Uterus (tissue), 4 donors: ENCODE data around the gene UVRAG. TPM values are rescaled to one million over a fixed set of nuclear protein-coding genes. Genes with fewer than 3 reads are reported as not detected.

Source experiments
- DNase-seq, 2 donors: peaks; one replicate each; pipeline ENCODE4 v3.0.0-alpha.2; 2019 to 2020
- H3K27ac ChIP-seq, 2 donors: fragments of 200-600 bp; sonication (generic); 1 replicate in 1 of 2; 2 replicates in 1 of 2; pipeline ENCODE4 v1.5.1; 2016 to 2018
- H3K27me3 ChIP-seq, 2 donors: fragments of 200-600 bp; sonication (generic); one replicate each; pipeline ENCODE4 v1.5.1; 2018 to 2019; ENCODE audit warnings: control low read depth in 1 of 2
- H3K36me3 ChIP-seq, 2 donors: fragments of 200-600 bp; sonication (generic); one replicate each; pipeline ENCODE4 v1.5.1; 2019; ENCODE audit warnings: control low read depth in 1 of 2
- H3K4me1 ChIP-seq, 2 donors: fragments of 200-600 bp; sonication (generic); one replicate each; pipeline ENCODE4 v1.5.1; 2018 to 2019; ENCODE audit warnings: control low read depth in 1 of 2
- H3K4me3 ChIP-seq, 2 donors: fragments of 200-600 bp; sonication (generic); 1 replicate in 1 of 2; 2 replicates in 1 of 2; pipeline ENCODE4 v1.5.1; 2018 to 2019; ENCODE audit warnings: mild to moderate bottlenecking in 1 of 2
- H3K9me3 ChIP-seq, 2 donors: fragments of 200-600 bp; sonication (generic); one replicate each; pipeline ENCODE4 v1.5.1; 2019; ENCODE audit warnings: control low read depth in 1 of 2
- POLR2A ChIP-seq, 2 donors: fragments of 450-650 bp; IDR thresholded peaks; one replicate each; pipeline ENCODE4 v1.6.1; 2016; ENCODE audit warnings: antibody characterized with exemption in 2 of 2, mild to moderate bottlenecking in 1 of 2, moderate library complexity in 1 of 2
- intact Hi-C: fragments of 100-400 bp; cut with DNase I; formaldehyde crosslinking; loops from one replicate; pipeline ENCODE4 v1.15.1; 2023; ENCODE audit warnings: low total_unique reads
- total RNA-seq, 4 donors: library from RNA; depleted of rRNA in 3 of 4; stranded (reverse); fragments of >200 nt in 3 of 4; gene quantifications; one replicate each; pipeline versions ENCODE4 v1.1.0 to v1.2.4, GENCODE V29; 2014 to 2023
- TF ChIP-seq, protein P1 (sequence below), 4 experiments: fragments of 200-600 bp in 2 of 4; fragments of 450-650 bp in 2 of 4; sonication (generic) in 2 of 4; IDR thresholded peaks; one replicate each; pipeline ENCODE4 v1.5.1; 2016 to 2019; ENCODE audit warnings: antibody characterized with exemption in 4 of 4, mild to moderate bottlenecking in 2 of 4, moderate library complexity in 1 of 4
- donor health status: DM: yes; HTN: yes; CAD: no.

Gene UVRAG
- total RNA-seq, 4 donors from 2014 or later = 14.9 to 42.9 (median 26.4) TPM

DNA sequence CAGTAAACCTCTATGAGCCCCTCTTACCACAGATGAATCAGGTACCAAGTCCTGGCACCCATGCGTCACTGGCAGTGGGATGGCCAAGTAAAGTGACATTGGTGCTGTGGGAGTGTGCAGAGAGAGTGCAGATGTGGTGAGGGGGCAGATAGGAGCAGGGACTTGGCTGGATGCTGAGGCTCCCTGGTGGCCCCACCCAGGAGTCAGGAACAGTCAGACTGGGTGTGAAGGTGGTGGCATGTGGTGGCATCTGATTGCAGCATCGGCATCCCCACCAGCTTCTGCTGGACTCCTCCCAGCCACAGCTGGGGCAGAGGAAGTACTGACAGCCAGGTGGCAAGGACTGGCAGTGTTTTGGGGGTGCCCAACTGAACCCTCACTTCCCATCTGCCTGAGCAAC lies 35.0 kb upstream of the UVRAG start:
- intact Hi-C loops = no loop called here
- H3K27me3 ChIP-seq = no peaks in the 10 kb centered on the region
- no peaks in the 10 kb centered on the region for H3K36me3 ChIP-seq
- no peaks in the 10 kb centered on the region for H3K4me1 ChIP-seq
- no peak overlapping the region for H3K27ac ChIP-seq
- DNase-seq = no peak
- no peaks in the 10 kb centered on the region for H3K9me3 ChIP-seq
- H3K4me3 ChIP-seq = no peak overlapping the region
- TF ChIP-seq, protein P1, sequence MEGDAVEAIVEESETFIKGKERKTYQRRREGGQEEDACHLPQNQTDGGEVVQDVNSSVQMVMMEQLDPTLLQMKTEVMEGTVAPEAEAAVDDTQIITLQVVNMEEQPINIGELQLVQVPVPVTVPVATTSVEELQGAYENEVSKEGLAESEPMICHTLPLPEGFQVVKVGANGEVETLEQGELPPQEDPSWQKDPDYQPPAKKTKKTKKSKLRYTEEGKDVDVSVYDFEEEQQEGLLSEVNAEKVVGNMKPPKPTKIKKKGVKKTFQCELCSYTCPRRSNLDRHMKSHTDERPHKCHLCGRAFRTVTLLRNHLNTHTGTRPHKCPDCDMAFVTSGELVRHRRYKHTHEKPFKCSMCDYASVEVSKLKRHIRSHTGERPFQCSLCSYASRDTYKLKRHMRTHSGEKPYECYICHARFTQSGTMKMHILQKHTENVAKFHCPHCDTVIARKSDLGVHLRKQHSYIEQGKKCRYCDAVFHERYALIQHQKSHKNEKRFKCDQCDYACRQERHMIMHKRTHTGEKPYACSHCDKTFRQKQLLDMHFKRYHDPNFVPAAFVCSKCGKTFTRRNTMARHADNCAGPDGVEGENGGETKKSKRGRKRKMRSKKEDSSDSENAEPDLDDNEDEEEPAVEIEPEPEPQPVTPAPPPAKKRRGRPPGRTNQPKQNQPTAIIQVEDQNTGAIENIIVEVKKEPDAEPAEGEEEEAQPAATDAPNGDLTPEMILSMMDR (IDR thresholded peaks at IDR 0.05) = no peak
- no peak for TF ChIP-seq POLR2A (IDR thresholded peaks at IDR 0.05)

DNA sequence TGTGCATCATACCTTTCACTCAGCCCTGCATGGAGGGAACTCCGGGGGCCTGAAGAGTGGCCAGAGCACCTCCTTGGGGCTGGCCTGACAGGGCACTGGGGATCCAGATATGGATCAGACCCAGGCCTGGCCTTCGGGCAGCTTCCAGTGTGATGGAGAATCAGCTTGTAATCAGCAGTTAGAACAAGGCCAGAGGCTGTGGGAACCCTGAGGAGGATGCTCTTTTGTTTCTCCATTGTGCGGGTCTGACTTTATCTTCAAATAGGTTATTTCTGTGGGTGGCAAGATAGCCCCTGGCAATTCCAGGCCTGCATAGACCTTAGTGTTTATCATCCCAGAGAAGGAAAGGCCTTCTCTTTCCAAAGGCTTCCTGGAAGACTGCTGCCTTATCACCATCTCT lies 34.1 kb upstream of the UVRAG start:
- Histone ChIP-seq H3K27ac (no peak overlapping the region), H3K9me3 (no peaks in the 10 kb centered on the region), H3K4me1 (no peaks in the 10 kb centered on the region), H3K4me3 (no peak overlapping the region), H3K27me3 (no peaks in the 10 kb centered on the region), H3K36me3 (no peaks in the 10 kb centered on the region)
- no peak for TF ChIP-seq POLR2A (IDR thresholded peaks at IDR 0.05)
- TF ChIP-seq, protein P1 (IDR thresholded peaks at IDR 0.05) = no peak
- intact Hi-C loops = no loop called here
- DNase-seq = no peak

DNA sequence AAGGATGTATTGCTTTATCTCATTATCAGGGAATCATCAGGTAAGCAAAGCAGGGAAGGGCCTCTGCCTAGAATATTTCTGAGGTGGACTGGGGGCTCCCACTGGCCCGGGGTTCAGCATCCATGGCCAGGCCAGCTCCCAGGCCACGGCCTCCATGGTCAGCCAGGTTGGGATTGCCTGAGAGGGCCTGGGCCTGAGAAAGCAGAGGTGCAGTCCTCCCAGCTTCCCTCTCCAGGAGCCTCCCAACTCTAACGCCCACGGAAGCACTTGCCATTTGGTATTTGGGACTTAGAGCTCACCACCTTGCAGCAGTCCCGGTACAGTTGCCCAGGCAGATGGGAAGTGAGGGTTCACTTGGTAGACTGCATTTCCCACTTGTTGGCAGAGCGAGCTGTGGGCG lies 33.7 kb upstream of the UVRAG start:
- Histone ChIP-seq H3K36me3 (no peaks in the 10 kb centered on the region), H3K27me3 (no peaks in the 10 kb centered on the region), H3K9me3 (no peaks in the 10 kb centered on the region), H3K27ac (no peak overlapping the region), H3K4me3 (no peak overlapping the region), H3K4me1 (no peaks in the 10 kb centered on the region)
- intact Hi-C loops = no loop called here
- no peak for TF ChIP-seq POLR2A (IDR thresholded peaks at IDR 0.05)
- TF ChIP-seq, protein P1 (IDR thresholded peaks at IDR 0.05) = no peak
- no peak for DNase-seq

DNA sequence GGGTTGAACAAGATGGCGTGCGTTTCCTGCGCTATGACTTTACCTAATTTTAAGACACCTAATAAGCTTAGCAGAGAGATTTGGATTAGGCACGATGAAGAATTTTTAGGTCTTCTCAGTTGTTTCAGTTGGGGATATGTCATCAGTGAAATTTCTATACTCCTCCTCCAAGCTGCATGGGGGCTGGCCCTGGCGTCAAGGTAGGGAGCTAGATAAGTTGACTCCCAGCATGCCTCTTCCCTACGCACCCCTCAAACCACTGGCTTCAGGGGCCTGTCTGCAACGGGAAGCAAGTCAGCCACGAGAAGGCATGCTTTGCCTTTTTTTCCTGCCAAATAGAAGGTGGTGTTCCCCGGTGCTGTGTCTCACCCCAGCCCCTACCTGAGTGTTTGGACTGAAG lies 33.2 kb upstream of the UVRAG start:
- Histone ChIP-seq H3K4me3 (no peak overlapping the region), H3K27me3 (no peaks in the 10 kb centered on the region), H3K27ac (no peak overlapping the region), H3K9me3 (no peaks in the 10 kb centered on the region), H3K4me1 (no peaks in the 10 kb centered on the region), H3K36me3 (no peaks in the 10 kb centered on the region)
- intact Hi-C loops = no loop called here
- no peak for TF ChIP-seq POLR2A (IDR thresholded peaks at IDR 0.05)
- TF ChIP-seq, protein P1 (IDR thresholded peaks at IDR 0.05) = no peak
- no peak for DNase-seq

DNA sequence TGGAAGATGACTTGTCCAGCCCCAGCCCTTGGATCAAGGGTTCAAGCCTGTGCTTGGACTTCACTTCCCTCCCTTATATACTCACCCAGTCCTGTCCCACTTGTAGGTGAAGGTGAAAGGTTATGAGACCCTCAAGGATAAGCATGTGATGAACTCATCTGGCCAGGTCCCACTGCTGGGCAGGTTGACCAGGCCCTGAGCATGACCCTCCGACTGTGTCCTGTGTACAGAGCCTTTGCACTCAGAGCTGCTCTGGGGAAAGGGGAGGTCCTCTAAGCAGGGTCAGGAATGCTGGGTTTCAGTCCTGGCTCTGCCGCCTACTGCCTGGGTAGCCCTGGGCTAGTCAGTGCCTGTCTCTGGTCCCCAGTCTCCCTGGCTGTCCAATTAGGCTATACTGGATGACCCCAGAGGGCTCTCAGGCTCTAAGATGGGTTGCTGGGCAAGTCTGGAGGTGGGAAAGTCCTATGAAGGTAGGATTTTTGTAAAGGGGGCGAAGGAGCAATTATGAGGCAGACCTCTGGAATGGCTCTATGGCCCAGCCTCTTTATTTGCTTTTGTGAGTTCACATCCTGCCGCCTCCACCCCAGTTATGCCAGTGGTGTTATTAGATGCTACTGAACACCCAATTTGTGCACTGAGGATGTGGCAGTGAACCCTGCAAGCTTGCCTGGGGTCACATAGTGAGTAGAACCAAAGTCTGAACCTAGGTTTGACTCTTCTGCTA lies 32.3 kb upstream of the UVRAG start:
- intact Hi-C loops = no loop called here
- Histone ChIP-seq H3K4me3 (no peak overlapping the region), H3K27me3 (no peaks in the 10 kb centered on the region), H3K4me1 (no peaks in the 10 kb centered on the region), H3K9me3 (no peaks in the 10 kb centered on the region), H3K27ac (no peak overlapping the region), H3K36me3 (no peaks in the 10 kb centered on the region)
- TF ChIP-seq, protein P1 (IDR thresholded peaks at IDR 0.05) = no peak
- no peak for TF ChIP-seq POLR2A (IDR thresholded peaks at IDR 0.05)
- no peak for DNase-seq
